Suppressor macrophage (primary cell): ENCODE data around the gene DAGLB.
"Not testable (repeated sequence)": the region's sequence is repeated elsewhere in the genome, so short reads cannot be mapped to it uniquely, and the experiment has no call there.

Source experiments
- DNase-seq, 4 experiments: peaks; one replicate each; pipeline ENCODE4 v3.0.0-alpha.2; 2020 to 2022

The DAGLB gene

GRCh38 chr7:6397759-6398495 is 49.8 kb downstream of the DAGLB start:
- DNase-seq = not testable (repeated sequence)

DNA sequence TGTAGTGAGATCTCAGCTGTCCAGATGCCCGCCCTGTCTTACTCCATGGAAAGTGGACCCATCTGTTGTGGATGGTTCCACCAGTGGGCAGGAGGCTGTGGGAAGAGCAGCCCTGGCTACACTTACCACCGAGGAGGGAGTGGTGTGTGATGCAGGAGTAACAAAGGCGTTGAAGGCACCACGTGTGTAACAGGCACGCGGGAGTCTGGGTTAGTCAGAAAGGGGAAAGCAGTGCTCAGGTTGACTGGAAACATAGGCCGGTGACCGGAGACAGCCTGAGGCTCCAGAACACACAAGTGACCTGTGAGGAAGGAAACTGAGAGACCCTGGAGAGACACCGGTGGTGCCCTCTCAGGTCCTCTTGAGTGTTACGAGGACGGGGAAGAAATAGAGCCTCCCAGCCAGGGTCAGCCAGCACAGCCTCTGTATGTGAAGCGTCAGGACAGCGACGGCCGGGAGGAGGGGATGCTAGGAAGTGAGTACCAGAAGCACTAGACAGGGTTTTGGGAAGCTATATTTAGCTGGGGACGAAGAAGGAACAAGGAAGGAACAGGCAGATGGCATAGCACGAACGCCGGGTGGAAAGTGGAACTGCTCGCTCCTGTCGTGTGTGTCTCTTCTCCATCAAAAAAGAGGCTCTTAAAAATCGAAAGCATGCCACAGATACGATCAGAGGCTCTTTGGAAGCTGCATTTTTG is 51.7 kb downstream of the DAGLB start:
- peak; percentile 78 to 86 (median 85) for DNase-seq

GRCh38 chr7:6394114-6394513 is 53.6 kb downstream of the DAGLB start:
- DNase-seq = no peak

DNA sequence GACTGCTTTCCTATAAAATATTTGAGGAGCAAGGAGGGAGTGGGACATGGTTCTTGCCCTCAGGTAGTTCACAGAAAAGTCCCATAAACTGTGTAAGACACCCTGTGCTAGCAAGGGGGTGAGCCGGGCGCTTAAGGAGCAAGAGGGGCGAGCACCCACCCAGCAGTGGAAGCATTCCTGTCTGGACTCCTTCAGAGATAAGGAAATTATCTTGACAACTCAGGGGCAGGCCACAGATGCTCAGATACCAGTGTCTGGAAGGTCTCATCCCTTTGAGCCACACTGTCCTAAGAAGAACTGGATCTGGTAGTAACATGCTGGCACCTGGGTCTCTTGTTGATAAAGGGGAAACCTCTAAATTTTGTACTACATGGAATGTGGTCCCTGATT is 54.1 kb downstream of the DAGLB start:
- DNase-seq = no peak

DNA sequence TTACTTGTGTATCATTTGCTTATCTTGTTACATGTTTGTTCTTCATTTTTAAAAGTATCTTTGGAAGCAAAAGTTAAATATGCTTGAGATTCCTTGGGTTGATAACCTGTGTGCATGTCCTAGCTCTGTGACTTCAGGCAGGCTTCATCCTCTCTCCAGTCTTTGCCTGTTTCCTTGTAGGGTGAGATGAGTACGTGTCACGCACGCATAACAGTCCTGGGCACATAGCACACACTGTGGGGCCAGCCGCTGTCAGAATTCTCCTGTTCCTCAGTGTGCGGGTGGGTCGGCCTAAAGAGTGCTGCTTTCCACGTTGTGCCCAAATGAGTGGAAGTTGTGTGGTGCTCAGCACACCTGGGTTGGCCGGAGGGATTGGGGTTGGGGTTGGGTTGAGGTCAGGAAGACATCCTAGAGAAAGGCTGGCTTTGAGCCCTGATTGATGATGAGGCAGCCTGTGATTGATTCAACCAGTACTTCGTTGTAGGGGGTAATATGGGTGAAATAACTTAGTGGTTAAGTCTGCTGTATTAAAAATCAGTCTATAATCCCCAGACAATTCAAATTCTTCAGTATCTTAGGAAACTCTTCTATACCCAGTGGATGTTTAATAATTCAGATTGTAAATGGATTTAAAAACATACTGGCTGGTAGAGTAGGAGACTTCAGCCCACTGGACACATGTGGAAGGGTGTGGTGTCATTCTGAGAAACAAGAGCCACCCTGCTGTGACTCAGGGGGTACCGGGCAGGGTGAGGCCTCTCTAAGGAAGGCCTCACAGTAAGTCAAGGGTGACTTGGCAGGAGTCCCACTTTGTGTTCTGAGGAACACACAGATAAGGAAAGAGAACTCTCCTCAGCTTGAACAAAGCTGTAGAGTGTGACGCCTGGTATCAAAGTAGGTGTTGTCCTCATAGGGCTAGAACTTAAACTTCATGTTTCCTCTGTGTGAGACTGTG is 54.8 kb downstream of the DAGLB start:
- DNase-seq = peak; percentile 81 to 92 (median 84)

DNA sequence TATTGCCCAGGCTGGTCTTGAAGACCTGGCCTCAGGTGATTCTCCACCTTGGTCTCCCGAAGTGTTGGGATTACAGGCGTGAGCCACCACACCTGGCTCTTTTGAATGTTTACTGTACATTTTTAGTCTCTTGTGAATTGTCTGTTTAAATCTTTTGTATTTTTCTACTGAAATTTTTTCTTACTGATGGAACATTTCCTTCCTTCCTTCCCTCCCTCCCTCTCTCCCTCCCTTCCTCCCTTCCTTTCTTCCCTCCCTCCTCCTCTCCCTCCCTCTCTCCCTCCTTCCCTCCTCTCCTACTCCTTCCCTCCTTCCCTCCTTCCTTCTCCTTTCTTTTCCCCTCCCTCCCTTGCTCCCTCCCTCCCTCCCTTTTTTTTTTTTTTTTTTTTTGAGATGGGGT is 58.0 kb downstream of the DAGLB start:
- DNase-seq = no peak

GRCh38 chr7:6387734-6388294 is 59.9 kb downstream of the DAGLB start:
- DNase-seq = no peak

GRCh38 chr7:6386779-6387178 is 61.0 kb downstream of the DAGLB start:
- no peak for DNase-seq

- DNase-seq = no peak
Measured at GRCh38 chr7:6385909-6386560, 61.7 kb downstream of the DAGLB start.

- peak; percentile 39 to 84 (median 60) for DNase-seq
Measured at GRCh38 chr7:6385110-6385781, 62.5 kb downstream of the DAGLB start.

DNA sequence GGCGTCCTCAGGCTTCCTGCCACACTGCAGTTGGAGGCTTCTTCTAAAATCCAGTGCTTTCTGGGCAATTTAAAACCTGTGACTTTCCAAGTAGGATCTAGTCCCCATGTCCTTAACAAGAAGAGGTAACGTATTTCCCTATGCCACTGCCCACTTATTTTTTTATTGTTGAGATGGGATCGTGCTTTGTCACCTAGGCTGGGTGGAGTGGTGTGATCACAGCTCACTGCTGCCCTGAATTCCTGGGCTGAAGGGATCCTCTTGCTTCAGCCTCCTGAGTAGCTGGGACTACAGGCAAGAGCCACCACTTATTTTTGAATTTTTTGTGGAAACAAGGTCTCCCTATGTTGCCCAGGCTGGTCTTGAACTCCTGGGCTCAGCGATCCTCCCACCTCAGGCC is 63.4 kb downstream of the DAGLB start:
- no peak for DNase-seq

GRCh38 chr7:6382817-6383216 is 64.9 kb downstream of the DAGLB start:
- DNase-seq = peak; percentile 29 to 71 (median 52)

DNA sequence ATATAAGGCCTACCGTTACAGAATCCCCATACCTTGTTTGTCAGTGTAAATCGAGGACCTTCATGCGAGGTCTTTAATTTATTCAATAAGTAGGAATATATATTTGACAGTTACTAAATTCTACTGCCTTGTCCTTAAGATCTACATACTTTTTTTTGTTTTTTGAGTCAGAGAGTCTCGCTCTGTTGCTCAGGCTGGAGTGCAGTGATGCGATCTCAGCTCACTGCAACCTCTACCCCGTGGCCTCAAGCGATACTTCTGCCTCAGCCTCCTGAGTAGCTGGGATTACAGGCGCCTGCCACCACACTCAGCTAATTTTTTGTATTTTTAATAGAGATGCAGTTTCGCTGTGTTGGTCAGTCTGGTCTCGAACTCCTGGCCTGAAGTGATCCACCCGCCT is 65.9 kb downstream of the DAGLB start:
- not testable (repeated sequence) for DNase-seq

- DNase-seq = no peak
Measured at GRCh38 chr7:6380310-6381095, 67.3 kb downstream of the DAGLB start.

- DNase-seq = no peak
Measured at GRCh38 chr7:6379886-6380285, 67.9 kb downstream of the DAGLB start.

DNA sequence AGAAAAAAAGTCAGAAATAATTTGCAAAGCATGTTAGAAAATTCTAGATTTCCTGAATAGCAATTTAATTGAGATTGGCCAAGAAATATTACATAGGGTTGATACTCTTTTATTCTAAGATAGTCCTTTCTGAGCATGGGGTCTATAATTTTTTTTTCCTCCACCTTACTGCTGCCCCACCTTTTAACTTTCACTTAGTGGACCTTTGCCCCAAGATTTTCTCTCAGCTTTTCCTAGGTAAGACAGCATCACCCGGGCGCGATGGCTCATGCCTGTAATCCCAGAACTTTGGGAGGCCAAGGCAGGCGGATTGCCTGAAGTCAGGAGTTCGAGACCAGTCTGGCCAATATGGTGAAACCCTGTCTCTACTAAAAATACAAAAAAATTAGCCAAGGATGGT is 69.2 kb downstream of the DAGLB start:
- DNase-seq = not testable (repeated sequence)

DNA sequence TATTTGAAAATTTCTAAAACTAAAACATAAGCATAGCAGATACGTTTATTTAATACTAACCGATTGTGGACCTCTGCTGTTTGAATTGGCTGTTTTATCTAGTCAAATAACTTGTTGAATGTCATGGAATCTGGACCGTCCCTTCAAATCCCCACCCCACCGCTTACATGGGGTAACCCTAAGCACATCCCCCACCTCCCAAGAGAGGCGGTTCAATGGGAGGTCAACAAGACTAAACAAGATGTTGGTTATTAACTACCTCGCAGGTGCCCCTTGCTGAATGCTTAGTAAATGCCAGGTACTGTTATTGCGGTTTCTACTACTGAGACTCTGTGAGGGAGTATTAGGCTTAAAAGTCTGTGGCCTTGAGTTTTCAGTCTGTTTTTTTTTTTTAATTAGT is 70.9 kb downstream of the DAGLB start:
- no peak for DNase-seq

- peak; percentile 17 to 44 (median 35) for DNase-seq
Measured at GRCh38 chr7:6375348-6376101, 72.2 kb downstream of the DAGLB start.

DNA sequence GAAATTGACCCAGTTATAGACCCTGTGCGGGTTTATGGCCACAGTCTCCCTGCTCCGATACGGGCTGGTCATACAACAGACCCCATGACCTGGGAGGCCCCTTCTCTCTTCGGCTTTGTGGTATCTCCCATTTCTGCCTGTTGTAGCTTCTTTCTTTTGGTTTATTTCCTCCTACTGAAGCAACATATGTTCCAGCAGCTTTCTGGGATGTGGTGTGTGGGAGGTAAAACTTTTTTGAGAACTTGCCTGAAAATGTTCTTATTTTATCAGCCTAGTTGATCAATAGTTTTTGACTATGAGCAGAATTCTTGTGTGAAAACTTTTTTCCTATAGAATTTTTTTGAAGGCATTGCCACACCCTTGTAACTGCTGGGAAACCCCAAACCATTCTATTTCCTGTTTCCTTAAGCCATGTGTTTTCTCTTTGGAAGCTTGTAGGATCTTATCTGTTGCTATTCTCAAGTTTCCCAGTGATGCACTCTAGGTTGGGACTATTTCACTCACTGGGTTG is 80.0 kb downstream of the DAGLB start:
- DNase-seq = peak; percentile 46 to 70 (median 64)

GRCh38 chr7:6365451-6365850 is 82.3 kb downstream of the DAGLB start:
- no peak for DNase-seq
